GM18520 (cell line): ENCODE data around the gene ARL6IP1.
"Not testable (repeated sequence)": the region's sequence is repeated elsewhere in the genome, so short reads cannot be mapped to it uniquely, and the experiment has no call there.

Source experiments
- ATAC-seq: cut with Tn5 transposase; IDR thresholded peaks from one replicate; pipeline ENCODE4 v1.9.1; 2021; ENCODE audit not compliant: unreplicated experiment

Gene ARL6IP1

GRCh38 chr16:18762713-18763112 is 38.6 kb downstream of the ARL6IP1 start:
- ATAC-seq, result not testable (repeated sequence)

- ATAC-seq, result peak; percentile 55
Measured at GRCh38 chr16:18759598-18760520, 41.5 kb downstream of the ARL6IP1 start.

- ATAC-seq, result not testable (repeated sequence)
Measured at GRCh38 chr16:18757960-18758660, 43.2 kb downstream of the ARL6IP1 start.

GRCh38 chr16:18756639-18757038 is 44.7 kb downstream of the ARL6IP1 start:
- ATAC-seq, result not testable (repeated sequence)

- not testable (repeated sequence) for ATAC-seq
Measured at GRCh38 chr16:18742870-18743269, 58.5 kb downstream of the ARL6IP1 start.
